Kidney (tissue), 14 donors: ENCODE data around the gene LONP2. TPM values are rescaled to one million over a fixed set of nuclear protein-coding genes. Genes with fewer than 3 reads are reported as not detected.

Experiments
- DNase-seq, 5 donors: peaks; one replicate each; pipeline ENCODE4 v3.0.0-alpha.2; 2013 to 2020
- FAIRE-seq: peaks from 2 replicates; lab custom pipeline; 2012; peaks lifted over from hg19 to GRCh38; lab: Jason Lieb, UNC
- H3K27ac ChIP-seq, 2 donors: one replicate each; pipeline ENCODE4 v1.7.0; 2013; ENCODE audit warnings: low read depth in 2 of 2, low read length in 2 of 2, inconsistent platforms in 1 of 2
- H3K27me3 ChIP-seq: one replicate; pipeline ENCODE4 v1.7.1; 2013; ENCODE audit warnings: low read length, inconsistent platforms; ENCODE audit not compliant: control insufficient read depth, insufficient read depth
- H3K36me3 ChIP-seq, 3 donors: one replicate each; pipeline versions ENCODE4 v1.7.0 to v1.7.1; 2013; ENCODE audit warnings: low read length in 3 of 3, control low read depth in 1 of 3, inconsistent platforms in 1 of 3; ENCODE audit not compliant: insufficient read depth in 3 of 3, control insufficient read depth in 2 of 3
- H3K4me1 ChIP-seq, 3 donors: one replicate each; pipeline versions ENCODE4 v1.7.0 to v1.7.1; 2013; ENCODE audit warnings: low read length in 3 of 3, inconsistent platforms in 1 of 3, low read depth in 1 of 3; ENCODE audit not compliant: control insufficient read depth in 2 of 3, insufficient read depth in 2 of 3
- H3K4me3 ChIP-seq, 3 donors: one replicate each; pipeline versions ENCODE4 v1.7.0 to v1.8.1; 2013; ENCODE audit warnings: low read length in 3 of 3, control low read depth in 1 of 3, inconsistent platforms in 1 of 3
- H3K9ac ChIP-seq, 3 donors: one replicate each; pipeline versions ENCODE4 v1.7.0 to v1.7.1; 2013; ENCODE audit warnings: low read length in 3 of 3, control low read depth in 1 of 3, inconsistent platforms in 1 of 3
- H3K9me3 ChIP-seq, 3 donors: one replicate each; pipeline versions ENCODE4 v1.7.0 to v1.7.1; 2013; ENCODE audit warnings: low read length in 3 of 3, control low read depth in 1 of 3, inconsistent platforms in 1 of 3; ENCODE audit not compliant: control insufficient read depth in 2 of 3, insufficient read depth in 1 of 3
- intact Hi-C: fragments of 100-400 bp; cut with DNase I; formaldehyde crosslinking; loops from one replicate; pipeline ENCODE4 v1.11.1; 2022
- polyA plus RNA-seq: library from polyadenylated mRNA; stranded (reverse); fragments of 350-450 nt; fragmentation: Illumina TruSeq; extraction: RNeasy Lipid Tissue Mini Kit (QIAGEN cat#74804); gene quantifications from one replicate; pipeline ENCODE4 v1.2.3, GENCODE V29; 2014; ENCODE audit warnings: low read depth, low replicate concordance; ENCODE audit not compliant: insufficient read depth
- total RNA-seq: library from RNA; stranded (reverse); fragmentation: NEBNext Ultra II Directional; extraction: Animal tissue kit (Norgen Biotek cat#: 25700); gene quantifications from one replicate; pipeline ENCODE4 v1.2.1, GENCODE V29; 2021
- TF ChIP-seq, protein P1 (sequence below): IDR thresholded peaks from 3 replicates; pipeline ENCODE4 v1.5.1; 2012; ENCODE audit warnings: mild to moderate bottlenecking, moderate library complexity, borderline replicate concordance; ENCODE audit not compliant: insufficient read depth; ENCODE audit errors: extremely low read depth
- donor health status: control.
- donor health status: control.
- donor health status: control.
- donor health status: control.
- donor health status: control.
- donor health status: DM: yes; HTN: yes; CAD: no.
- donor health status: Normal renal cell carcinoma (clear cell type).

LONP2 gene
- total and polyA plus RNA-seq, 2 donors from 2014 or later, result 24.8 to 77.1 TPM

DNA sequence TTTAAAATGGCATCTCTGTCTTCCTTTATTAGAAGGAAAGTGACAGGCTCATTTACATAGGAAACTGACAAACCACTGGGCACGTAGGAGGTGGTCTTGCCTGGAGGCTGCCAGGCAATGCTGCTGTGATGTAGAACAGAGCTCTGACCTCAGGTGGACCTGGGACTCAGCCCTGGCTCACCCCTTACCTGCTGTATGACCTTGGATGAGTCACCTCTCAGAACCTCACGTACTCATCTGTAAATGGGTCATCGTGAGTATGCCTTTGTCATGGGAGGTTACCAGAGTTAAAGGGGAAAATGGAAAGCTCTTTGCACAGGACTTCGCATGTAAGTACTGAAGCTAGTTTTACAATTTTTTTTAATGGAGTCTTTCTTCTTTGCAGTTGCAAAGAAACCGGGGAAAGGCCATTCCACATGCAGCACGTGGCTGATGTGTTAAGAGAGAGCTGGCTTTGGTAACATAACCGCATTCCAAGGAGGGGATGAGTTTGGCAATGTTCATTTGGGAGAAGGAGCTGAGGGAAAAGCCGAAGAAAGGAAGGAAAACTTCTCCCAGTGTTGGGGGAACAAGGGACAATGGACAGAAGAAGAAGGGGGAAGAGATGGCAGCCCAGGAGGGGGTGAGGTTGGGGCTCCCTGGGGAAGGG, 37.4 kb upstream of the LONP2 start:
- Histone ChIP-seq H3K4me3 (no peak overlapping the region), H3K36me3 (no peaks in the 10 kb centered on the region), H3K27ac (no peak overlapping the region), H3K4me1 (no peaks in the 10 kb centered on the region), H3K27me3 (no peaks in the 10 kb centered on the region), H3K9ac (no peak overlapping the region), H3K9me3 (no peaks in the 10 kb centered on the region)
- FAIRE-seq (no peak), DNase-seq (no peak)
- intact Hi-C loops, result no loop called here
- TF ChIP-seq, protein P1, sequence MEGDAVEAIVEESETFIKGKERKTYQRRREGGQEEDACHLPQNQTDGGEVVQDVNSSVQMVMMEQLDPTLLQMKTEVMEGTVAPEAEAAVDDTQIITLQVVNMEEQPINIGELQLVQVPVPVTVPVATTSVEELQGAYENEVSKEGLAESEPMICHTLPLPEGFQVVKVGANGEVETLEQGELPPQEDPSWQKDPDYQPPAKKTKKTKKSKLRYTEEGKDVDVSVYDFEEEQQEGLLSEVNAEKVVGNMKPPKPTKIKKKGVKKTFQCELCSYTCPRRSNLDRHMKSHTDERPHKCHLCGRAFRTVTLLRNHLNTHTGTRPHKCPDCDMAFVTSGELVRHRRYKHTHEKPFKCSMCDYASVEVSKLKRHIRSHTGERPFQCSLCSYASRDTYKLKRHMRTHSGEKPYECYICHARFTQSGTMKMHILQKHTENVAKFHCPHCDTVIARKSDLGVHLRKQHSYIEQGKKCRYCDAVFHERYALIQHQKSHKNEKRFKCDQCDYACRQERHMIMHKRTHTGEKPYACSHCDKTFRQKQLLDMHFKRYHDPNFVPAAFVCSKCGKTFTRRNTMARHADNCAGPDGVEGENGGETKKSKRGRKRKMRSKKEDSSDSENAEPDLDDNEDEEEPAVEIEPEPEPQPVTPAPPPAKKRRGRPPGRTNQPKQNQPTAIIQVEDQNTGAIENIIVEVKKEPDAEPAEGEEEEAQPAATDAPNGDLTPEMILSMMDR, result no peak

DNA sequence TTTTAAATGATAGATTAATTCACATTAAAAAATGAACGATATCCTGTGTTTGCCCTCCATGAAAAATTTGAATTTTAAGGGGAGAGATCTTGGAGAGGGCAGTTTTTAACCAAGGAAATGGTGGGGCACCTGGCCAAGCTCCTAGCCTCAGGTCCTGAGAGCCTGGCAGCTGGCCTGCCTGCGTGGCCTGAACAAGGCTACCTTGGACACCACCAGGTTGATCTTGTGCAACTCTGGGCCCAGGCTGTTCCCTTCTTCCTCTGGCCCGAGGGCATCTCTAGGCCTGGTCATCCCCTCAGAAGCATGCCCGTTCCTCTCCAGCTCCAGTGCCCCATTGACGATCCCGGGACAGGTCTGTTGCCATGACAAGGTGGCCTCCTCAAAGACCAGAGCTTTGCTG, 33.4 kb upstream of the LONP2 start:
- DNase-seq, result no peak

GRCh38 chr16:48212033-48212432, 32.1 kb upstream of the LONP2 start:
- H3K27ac ChIP-seq, result no peak overlapping the region
- FAIRE-seq, result no peak
- no peak for DNase-seq
- no peak overlapping the region for H3K9ac ChIP-seq
- H3K36me3 ChIP-seq, result no peaks in the 10 kb centered on the region
- H3K27me3 ChIP-seq, result no peaks in the 10 kb centered on the region
- H3K4me1 ChIP-seq, result no peaks in the 10 kb centered on the region
- H3K9me3 ChIP-seq, result no peaks in the 10 kb centered on the region
- intact Hi-C loops, result no loop called here
- TF ChIP-seq, protein P1, result no peak
- H3K4me3 ChIP-seq, result no peak overlapping the region

More for the DNA sequence above, 33.4 kb upstream of the LONP2 start:
- FAIRE-seq, result no peak
- Histone ChIP-seq H3K9me3 (no peaks in the 10 kb centered on the region), H3K27me3 (no peaks in the 10 kb centered on the region), H3K36me3 (no peaks in the 10 kb centered on the region), H3K4me1 (no peaks in the 10 kb centered on the region), H3K4me3 (no peak overlapping the region), H3K27ac (no peak overlapping the region), H3K9ac (no peak overlapping the region)
- TF ChIP-seq, protein P1, result no peak
- intact Hi-C loops, result no loop called here

- H3K4me3 ChIP-seq, result no peak overlapping the region
- no peaks in the 10 kb centered on the region for H3K36me3 ChIP-seq
- intact Hi-C loops, result no loop called here
- H3K4me1 ChIP-seq, result no peaks in the 10 kb centered on the region
- no peak overlapping the region for H3K9ac ChIP-seq
- DNase-seq (peak in 1 of 5 donors; percentile 30), FAIRE-seq (no peak)
- H3K27me3 ChIP-seq, result no peaks in the 10 kb centered on the region
- no peaks in the 10 kb centered on the region for H3K9me3 ChIP-seq
- no peak overlapping the region for H3K27ac ChIP-seq
- TF ChIP-seq, protein P1, result no peak
Observed at GRCh38 chr16:48215738-48216137, 28.4 kb upstream of the LONP2 start.
